ENCODE data around the gene CYP4F8. TPM values are rescaled to one million over a fixed set of nuclear protein-coding genes. Genes with fewer than 3 reads are reported as not detected.

CYP4F8 gene
- total RNA-seq, 4 donors from 2014 or later: 4.6 to 16.4 (median 9.1) TPM

GRCh38 chr19:15613338-15613737 is 1.7 kb upstream of the CYP4F8 start:
- H3K4me3 ChIP-seq (ENCODE audit: low read depth, poor library complexity, severe bottlenecking): no peak overlapping the region
- 91% methylated on average over 3 of the region's 3 CpGs for WGBS, 2 donors
- TF ChIP-seq POLR2A (IDR thresholded peaks at IDR 0.05) (no peak), CTCF (IDR thresholded peaks at IDR 0.05) (no peak)
- DNase-seq (ENCODE audit: low spot score in 2 of 2): peak in 1 of 2 donors; percentile 21
- intact Hi-C loops (cut with DNase I; ENCODE audit: low total_unique reads): no loop called here

DNA sequence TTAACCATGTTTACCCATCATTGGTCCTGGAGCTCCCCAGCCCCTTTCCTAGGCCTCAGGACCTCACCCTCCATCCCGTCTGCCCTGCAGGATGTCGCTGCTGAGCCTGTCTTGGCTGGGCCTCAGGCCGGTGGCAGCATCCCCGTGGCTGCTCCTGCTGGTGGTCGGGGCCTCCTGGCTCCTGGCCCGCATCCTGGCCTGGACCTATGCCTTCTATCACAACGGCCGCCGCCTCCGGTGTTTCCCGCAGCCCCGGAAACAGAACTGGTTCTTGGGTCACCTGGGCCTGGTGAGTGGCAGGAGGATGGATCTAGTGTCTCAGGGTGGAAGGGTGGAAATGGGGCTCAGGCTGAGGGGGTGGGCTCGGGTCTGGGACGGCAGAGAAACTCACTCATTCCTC is 508 bp downstream of the CYP4F8 start:
- WGBS, 2 donors: 64 to 68% methylated on average over 14 of the region's 14 CpGs
- DNase-seq (ENCODE audit: low spot score in 2 of 2): peak in 1 of 2 donors; percentile 77
- H3K4me3 ChIP-seq (ENCODE audit: low read depth, poor library complexity, severe bottlenecking): no peak overlapping the region
- intact Hi-C loops (cut with DNase I; ENCODE audit: low total_unique reads): no loop called here
- no peak for TF ChIP-seq CTCF (IDR thresholded peaks at IDR 0.05)
- no peak for TF ChIP-seq POLR2A (IDR thresholded peaks at IDR 0.05)

- intact Hi-C loops (cut with DNase I; ENCODE audit: low total_unique reads): no loop called here
- TF ChIP-seq CTCF (IDR thresholded peaks at IDR 0.05) (no peak), POLR2A (IDR thresholded peaks at IDR 0.05) (no peak)
- H3K4me3 ChIP-seq (ENCODE audit: low read depth, poor library complexity, severe bottlenecking): no peak overlapping the region
- DNase-seq (ENCODE audit: low spot score in 2 of 2): peak in 1 of 2 donors; percentile 42
- 78 to 85% methylated on average over 4 of the region's 4 CpGs for WGBS, 2 donors
These were observed 1.2 kb downstream of the CYP4F8 start for GRCh38 chr19:15616183-15616582.

DNA sequence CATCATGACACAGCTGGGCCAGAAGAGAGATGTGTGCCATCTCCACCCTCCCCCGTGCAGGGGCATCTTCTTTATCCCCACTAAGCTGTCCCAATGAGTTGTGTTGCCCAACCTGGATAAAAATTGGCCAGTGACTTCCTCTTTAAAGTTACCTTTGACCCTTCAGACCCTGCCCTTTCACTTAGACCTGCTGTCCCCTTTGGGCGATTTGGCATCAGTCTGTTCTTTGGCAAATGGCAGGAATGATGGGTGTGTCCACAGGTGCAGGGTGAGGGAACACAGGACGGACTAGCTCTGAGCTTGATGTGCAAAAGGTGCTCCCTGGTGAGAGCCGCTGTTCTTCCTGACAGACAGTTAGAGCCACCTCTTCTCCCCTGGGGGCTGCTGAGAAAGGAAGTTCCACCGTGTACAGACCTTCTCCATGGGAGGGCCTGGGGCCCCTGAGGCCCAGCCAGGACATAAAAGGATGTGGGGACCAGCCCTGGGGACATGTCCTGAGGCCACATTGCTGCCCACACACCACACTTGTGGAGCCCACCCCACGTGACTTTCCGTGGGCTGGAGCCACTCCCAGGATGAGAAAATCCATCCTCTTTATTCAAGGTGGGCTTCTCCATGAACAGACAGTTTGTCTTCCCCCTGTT is 1.7 kb downstream of the CYP4F8 start:
- WGBS, 2 donors: 28 to 30% methylated on average over 7 of the region's 7 CpGs
- no peak overlapping the region for H3K4me3 ChIP-seq (ENCODE audit: low read depth, poor library complexity, severe bottlenecking)
- intact Hi-C loops (cut with DNase I; ENCODE audit: low total_unique reads): no loop called here
- DNase-seq (ENCODE audit: low spot score in 2 of 2): peak in 1 of 2 donors; percentile 64
- no peak for TF ChIP-seq POLR2A (IDR thresholded peaks at IDR 0.05)
- no peak for TF ChIP-seq CTCF (IDR thresholded peaks at IDR 0.05)

DNA sequence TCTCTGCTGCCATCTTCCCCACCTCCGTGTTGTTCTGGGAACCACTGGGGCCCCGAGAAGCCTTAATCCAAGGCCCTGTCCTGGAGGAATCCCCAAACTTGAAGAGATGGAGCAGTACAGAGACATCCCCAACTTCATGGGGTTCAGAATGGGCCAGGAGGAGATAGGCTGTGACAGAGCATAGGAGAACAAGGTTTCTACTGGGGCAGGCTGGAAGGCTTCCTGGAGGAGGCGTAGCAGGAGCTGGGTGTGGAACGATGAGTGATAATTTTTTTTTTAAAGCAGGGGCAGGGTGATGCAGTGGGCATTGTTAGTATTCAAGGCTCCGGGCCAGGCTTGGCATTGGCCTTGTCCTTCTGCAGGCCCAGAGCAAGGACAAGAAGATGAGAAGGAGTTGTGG is 3.3 kb downstream of the CYP4F8 start:
- intact Hi-C loops (cut with DNase I; ENCODE audit: low total_unique reads): no loop called here
- 69 to 84% methylated on average over 4 to 5 of the region's 5 CpGs for WGBS, 2 donors
- peak in 1 of 2 donors; percentile 45 for DNase-seq (ENCODE audit: low spot score in 2 of 2)
- H3K4me3 ChIP-seq (ENCODE audit: low read depth, poor library complexity, severe bottlenecking): no peak overlapping the region
- TF ChIP-seq CTCF (IDR thresholded peaks at IDR 0.05) (no peak), POLR2A (IDR thresholded peaks at IDR 0.05) (no peak)

DNA sequence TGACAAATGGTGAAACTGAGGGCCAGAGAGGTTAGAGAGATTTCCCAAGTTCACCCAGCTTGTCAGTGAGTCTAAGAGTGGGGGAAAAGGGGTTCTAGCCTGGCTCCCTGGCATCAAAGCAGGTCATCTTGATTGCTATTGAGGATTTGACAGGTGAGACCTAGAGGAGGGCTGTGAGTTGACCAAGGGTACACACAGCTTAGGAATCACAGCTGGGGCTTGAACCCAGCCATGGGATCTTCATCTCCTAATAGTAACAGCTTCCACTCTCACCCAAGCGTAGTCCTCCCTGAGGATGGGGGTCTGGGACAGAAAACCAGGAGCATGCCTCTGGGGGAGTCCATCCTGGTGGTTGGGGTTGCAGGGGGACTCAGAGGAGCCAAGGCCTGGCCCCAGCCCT is 6.8 kb downstream of the CYP4F8 start:
- no peak overlapping the region for H3K4me3 ChIP-seq (ENCODE audit: low read depth, poor library complexity, severe bottlenecking)
- DNase-seq (ENCODE audit: low spot score in 2 of 2): peak in 1 of 2 donors; percentile 61
- TF ChIP-seq POLR2A (IDR thresholded peaks at IDR 0.05): no peak
- TF ChIP-seq CTCF (IDR thresholded peaks at IDR 0.05): no peak
- 20 to 60% methylated on average over 1 of the region's 1 CpG for WGBS, 2 donors
- intact Hi-C loops (cut with DNase I; ENCODE audit: low total_unique reads): no loop called here

All from lower leg skin (tissue), 4 donors.